ENCODE measurements around the gene SOX13.
A peak's percentile ranks its signal among the peaks of the same experiment; 100 is the strongest.

The SOX13 gene

DNA sequence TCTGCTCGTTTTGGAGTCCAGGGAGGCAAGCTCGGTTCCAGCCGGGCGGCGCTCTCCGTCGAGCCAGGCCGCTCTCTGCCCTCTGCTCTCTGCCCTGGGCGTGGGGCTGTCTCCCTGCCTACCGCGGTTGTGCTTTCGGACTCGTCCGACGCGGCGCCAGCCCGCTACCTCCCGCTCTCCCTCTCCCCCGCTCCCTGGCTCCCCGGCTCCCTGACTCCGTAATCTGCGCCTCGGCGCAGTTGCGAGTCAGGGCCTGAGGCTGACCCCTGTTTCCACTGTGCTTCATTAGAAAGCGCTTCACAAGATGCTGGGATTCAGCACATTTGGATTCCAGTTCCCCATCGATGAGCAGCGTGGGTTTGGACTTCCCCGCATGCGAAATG is 2.2 kb downstream of the SOX13 start:
- no peak for TF ChIP-seq ZFX (IDR thresholded peaks at IDR 0.05)
- TF ChIP-seq, protein P1, sequence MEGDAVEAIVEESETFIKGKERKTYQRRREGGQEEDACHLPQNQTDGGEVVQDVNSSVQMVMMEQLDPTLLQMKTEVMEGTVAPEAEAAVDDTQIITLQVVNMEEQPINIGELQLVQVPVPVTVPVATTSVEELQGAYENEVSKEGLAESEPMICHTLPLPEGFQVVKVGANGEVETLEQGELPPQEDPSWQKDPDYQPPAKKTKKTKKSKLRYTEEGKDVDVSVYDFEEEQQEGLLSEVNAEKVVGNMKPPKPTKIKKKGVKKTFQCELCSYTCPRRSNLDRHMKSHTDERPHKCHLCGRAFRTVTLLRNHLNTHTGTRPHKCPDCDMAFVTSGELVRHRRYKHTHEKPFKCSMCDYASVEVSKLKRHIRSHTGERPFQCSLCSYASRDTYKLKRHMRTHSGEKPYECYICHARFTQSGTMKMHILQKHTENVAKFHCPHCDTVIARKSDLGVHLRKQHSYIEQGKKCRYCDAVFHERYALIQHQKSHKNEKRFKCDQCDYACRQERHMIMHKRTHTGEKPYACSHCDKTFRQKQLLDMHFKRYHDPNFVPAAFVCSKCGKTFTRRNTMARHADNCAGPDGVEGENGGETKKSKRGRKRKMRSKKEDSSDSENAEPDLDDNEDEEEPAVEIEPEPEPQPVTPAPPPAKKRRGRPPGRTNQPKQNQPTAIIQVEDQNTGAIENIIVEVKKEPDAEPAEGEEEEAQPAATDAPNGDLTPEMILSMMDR (conservative IDR thresholded peaks at IDR 0.05) = no peak
- peak overlapping the region; percentile 71 for H3K27ac ChIP-seq

DNA sequence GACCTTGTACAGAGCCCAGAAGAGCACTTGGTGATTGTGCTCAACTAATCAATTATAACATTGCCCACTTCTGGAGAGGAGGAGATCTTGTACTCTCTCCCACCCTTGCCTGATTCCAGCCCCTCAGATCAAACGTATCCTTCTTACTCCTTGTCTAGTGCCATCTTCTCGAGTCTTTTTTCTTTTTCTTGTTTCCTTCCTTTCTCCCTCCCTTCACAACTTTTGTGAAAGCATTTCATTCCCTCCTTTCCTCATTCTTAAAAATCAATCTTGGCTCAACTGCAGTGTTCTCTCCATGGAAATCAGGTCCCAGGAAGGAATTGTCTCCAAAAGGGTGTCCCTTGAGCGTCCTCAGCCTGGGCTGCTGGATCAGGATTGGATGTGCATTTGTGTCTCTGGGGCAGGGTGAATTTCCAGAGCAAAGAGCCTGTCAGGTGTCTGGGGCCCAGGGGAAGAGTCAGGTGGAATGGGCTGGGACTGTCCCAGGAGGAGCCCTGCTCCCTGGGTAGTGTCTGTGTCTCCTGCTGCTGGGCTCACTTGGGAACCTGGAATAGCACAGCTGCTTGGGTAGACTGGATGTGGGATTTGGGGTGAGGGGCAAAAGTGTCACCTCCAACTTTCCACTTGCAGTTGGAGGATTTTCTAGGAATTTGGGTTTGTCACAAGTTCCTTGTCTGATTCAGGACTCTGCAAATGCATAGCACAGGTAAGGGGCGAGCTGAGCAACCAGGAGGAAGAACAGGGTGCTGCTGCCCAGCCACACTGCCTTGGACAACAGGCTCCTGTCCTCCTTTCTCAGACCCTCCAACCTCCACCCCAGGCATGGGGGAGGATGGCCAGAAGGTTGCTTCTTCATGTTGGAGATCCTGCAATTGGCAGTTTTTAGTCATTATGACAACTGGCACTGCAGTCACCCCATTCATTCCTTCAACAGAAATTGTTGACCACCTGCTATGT is 3.3 kb downstream of the SOX13 start:
- no peak overlapping the region for H3K27ac ChIP-seq
- TF ChIP-seq, protein P1 (conservative IDR thresholded peaks at IDR 0.05) = no peak
- TF ChIP-seq ZFX (IDR thresholded peaks at IDR 0.05) = no peak

DNA sequence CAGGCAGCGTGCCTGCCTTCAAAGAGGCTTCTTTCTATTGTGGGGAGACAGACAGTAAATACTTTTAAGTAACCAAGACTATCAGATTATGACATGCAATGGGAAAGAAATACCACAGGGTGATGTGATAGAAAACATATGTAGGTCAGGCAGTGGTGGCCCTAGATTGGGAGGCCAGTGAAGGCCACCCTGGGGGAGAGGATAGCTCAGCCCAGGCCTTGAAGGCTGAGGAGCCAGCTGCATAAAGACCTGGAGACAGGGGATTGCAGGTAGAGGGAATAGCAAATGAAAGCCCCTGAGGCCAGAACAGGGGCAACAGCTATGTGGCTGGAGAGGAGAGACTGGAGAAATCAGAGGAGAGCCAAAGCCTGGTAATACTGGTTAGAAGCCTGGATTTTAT is 4.0 kb downstream of the SOX13 start:
- H3K27ac ChIP-seq = no peak overlapping the region
- TF ChIP-seq ZFX (IDR thresholded peaks at IDR 0.05) = no peak
- TF ChIP-seq, protein P1 (conservative IDR thresholded peaks at IDR 0.05) = no peak

DNA sequence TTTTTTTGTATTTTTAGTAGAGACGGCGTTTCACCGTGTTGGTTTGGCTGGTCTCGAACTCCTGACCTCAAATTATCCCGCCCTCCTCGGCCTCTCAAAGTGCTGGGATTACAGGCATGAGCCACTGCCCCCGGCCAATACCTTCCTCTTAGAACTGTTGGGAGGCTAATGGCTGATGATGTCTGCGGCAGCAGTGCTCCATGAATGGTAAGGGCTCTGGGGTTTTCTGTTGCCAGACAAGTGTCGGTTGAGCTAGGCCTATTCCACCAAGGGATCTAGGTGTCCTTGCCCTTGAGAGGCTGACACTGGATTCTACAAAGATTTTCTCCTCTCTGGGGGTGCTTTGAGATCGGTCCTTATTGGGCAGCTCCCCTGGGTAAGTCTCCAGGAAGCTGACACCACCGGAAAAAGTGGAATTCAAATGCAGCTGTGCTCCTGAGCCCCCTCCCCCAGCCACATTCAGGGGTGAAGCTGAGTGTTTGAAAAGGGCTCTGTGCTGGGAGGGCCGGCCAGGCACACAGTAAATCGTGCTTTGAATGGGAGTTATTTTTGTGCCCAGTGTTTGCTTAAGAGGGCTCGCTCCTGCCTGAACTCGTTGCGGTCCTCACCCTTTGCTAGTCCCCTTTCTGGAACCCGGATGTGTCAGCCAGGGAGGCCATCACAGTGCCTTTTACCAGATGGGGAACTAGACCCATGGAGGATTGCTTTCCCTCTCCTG is 5.2 kb downstream of the SOX13 start:
- TF ChIP-seq, protein P1 (conservative IDR thresholded peaks at IDR 0.05) = no peak
- TF ChIP-seq ZFX (IDR thresholded peaks at IDR 0.05) = no peak
- no peak overlapping the region for H3K27ac ChIP-seq

DNA sequence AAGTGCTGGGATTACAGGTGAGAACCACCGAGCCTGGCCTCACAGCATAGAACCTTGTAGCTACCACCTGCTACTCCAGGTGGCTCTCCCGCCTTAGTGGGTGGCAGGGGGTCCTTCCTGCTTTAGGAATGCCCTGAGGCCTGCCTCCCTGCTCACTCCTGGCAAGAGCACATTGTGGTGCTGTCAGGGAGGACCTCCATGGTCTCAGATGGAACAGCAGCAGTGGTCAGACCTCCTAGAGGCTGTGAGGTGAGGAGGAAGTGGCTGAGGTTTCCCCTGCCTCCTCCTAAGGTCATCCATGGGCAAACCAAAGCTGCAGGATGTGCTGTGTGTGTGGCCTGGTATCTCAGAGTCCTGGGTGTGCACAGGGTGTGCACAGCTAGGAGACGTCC is 6.7 kb downstream of the SOX13 start:
- TF ChIP-seq ZFX (IDR thresholded peaks at IDR 0.05) = no peak
- TF ChIP-seq, protein P1 (conservative IDR thresholded peaks at IDR 0.05) = no peak
- peak overlapping the region; percentile 30; the same call in 1 of the 2 replicates for H3K27ac ChIP-seq

DNA sequence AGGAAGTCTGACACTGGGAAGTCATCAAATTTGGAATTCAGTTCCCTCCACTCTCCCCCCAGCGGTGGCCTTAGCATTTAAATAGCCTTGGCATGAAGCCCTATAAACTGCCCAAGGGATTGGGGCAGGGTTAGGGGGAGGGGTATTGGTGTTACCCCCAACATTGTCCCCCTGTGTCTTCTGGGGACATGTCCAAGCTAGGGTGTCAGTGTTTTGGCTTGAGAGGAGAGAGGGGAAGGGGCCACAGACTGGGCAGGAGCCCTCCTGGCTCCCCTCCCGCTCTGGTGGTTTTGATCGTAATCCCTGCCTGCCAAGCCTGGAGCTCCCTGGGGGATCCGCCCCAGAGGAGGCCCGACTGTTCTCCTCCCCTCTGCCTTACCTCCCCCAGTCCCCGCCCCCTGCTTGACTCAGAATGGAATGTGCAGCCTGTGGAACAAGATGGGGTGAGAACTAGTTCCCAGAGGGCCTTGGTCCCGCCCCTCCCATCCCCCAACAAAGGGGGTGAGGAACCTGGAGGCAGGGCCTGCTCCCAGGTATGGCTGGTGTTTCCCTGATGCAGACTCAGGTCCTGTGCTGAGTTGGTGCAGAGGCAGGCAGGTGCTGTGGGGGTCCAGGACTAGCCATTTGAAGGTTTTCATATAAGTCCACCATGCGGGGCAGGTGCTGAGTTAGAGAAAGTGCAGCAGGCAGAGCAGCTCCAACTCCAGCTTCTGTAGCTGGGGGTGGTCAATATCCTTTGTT is 7.4 kb downstream of the SOX13 start:
- no peak for TF ChIP-seq ZFX (IDR thresholded peaks at IDR 0.05)
- TF ChIP-seq, protein P1 (conservative IDR thresholded peaks at IDR 0.05) = no peak
- H3K27ac ChIP-seq = peak overlapping the region; percentile 30
